GM23338 (cell line): ENCODE results near the gene SIGLEC12. TPM values are rescaled to one million over a fixed set of nuclear protein-coding genes. Genes with fewer than 3 reads are reported as not detected.

Experiments used
- ATAC-seq: fragments of 200-7000 bp; cut with Tn5 transposase; 3 replicates; pipeline ENCODE4 v1.9.1; 2020
- DNase-seq: peaks from one replicate; pipeline ENCODE4 v3.0.0-alpha.2; 2015; ENCODE audit warnings: low spot score
- H2AFZ ChIP-seq: fragments of 200-600 bp; sonication (generic); 2 replicates; pipeline ENCODE4 v1.8.0; 2016; ENCODE audit warnings: antibody characterized with exemption, mild to moderate bottlenecking, moderate library complexity
- H3F3A ChIP-seq: fragments of 200-600 bp; sonication (generic); replicated peaks from 2 replicates; pipeline ENCODE4 v1.8.0; 2017; ENCODE audit warnings: antibody characterized with exemption, mixed run types, low read depth
- H3K27ac ChIP-seq: fragments of 200-600 bp; sonication (generic); 2 replicates; pipeline ENCODE4 v1.6.1; 2016; ENCODE audit warnings: low read depth
- H3K27me3 ChIP-seq: fragments of 200-600 bp; sonication (generic); 2 replicates; pipeline ENCODE4 v1.8.0; 2016; ENCODE audit warnings: mild to moderate bottlenecking, mixed run types, moderate library complexity; ENCODE audit not compliant: insufficient read depth
- H3K36me3 ChIP-seq: fragments of 200-600 bp; sonication (generic); 2 replicates; pipeline ENCODE4 v1.8.0; 2016; ENCODE audit warnings: mild to moderate bottlenecking; ENCODE audit not compliant: insufficient read depth
- H3K4me1 ChIP-seq: fragments of 200-600 bp; sonication (generic); 2 replicates; pipeline ENCODE4 v1.8.0; 2016; ENCODE audit warnings: mild to moderate bottlenecking, moderate library complexity; ENCODE audit not compliant: insufficient read depth
- H3K4me2 ChIP-seq: fragments of 200-600 bp; sonication (generic); 2 replicates; pipeline ENCODE4 v1.7.1; 2017; ENCODE audit warnings: mixed run types
- H3K4me3 ChIP-seq: fragments of 200-600 bp; sonication (generic); 2 replicates; pipeline ENCODE4 v1.6.1; 2016; ENCODE audit warnings: mixed run types
- H3K79me2 ChIP-seq: fragments of 200-600 bp; sonication (generic); replicated peaks from 2 replicates; pipeline ENCODE4 v1.8.0; 2017; ENCODE audit warnings: mild to moderate bottlenecking; ENCODE audit not compliant: insufficient read depth
- H3K9me2 ChIP-seq: fragments of 200-600 bp; sonication (generic); 2 replicates; pipeline ENCODE4 v1.8.0; 2017; ENCODE audit not compliant: insufficient read depth
- H4K20me1 ChIP-seq: fragments of 200-600 bp; sonication (generic); replicated peaks from 2 replicates; pipeline ENCODE4 v1.8.0; 2017; ENCODE audit warnings: mild to moderate bottlenecking; ENCODE audit not compliant: insufficient read depth
- H3K27ac Mint-ChIP-seq: 2 replicates; pipeline ENCODE4 v1.8.0; 2020; ENCODE audit warnings: inconsistent platforms, mild to moderate bottlenecking, moderate library complexity, mixed read lengths
- H3K27me3 Mint-ChIP-seq: 3 replicates; pipeline ENCODE4 v1.8.0; 2022; ENCODE audit warnings: low read depth, mild to moderate bottlenecking, moderate library complexity, mixed read lengths, inconsistent platforms; ENCODE audit not compliant: insufficient read depth, poor library complexity
- H3K36me3 Mint-ChIP-seq: 3 replicates; pipeline ENCODE4 v1.8.0; 2021; ENCODE audit warnings: low read depth, mild to moderate bottlenecking, inconsistent platforms, moderate library complexity, mixed read lengths
- H3K4me1 Mint-ChIP-seq: 3 replicates; pipeline ENCODE4 v1.8.0; 2020; ENCODE audit warnings: mild to moderate bottlenecking, inconsistent platforms, mixed read lengths
- H3K4me3 Mint-ChIP-seq: 3 replicates; pipeline ENCODE4 v1.8.0; 2021; ENCODE audit warnings: moderate library complexity, mild to moderate bottlenecking, inconsistent platforms, mixed read lengths
- H3K9me3 Mint-ChIP-seq: 3 replicates; pipeline ENCODE4 v1.8.0; 2020; ENCODE audit warnings: moderate library complexity, mild to moderate bottlenecking, inconsistent platforms, mixed read lengths
- CREB1 ChIP-seq: fragments of 250-450 bp; sonication (Bioruptor Pico); IDR thresholded peaks from 2 replicates; pipeline ENCODE4 v1.5.0; 2020; ENCODE audit warnings: low read depth, mild to moderate bottlenecking, moderate library complexity
- CTCF ChIP-seq, 2 experiments: fragments of 200-600 bp in 1 of 2; sonication (generic) in 1 of 2; conservative IDR thresholded peaks; 2 replicates each; pipeline versions ENCODE4 v1.5.1 to v1.6.1; 2016 to 2017; ENCODE audit warnings: antibody characterized with exemption in 2 of 2, low read depth in 2 of 2, mild to moderate bottlenecking in 2 of 2, moderate library complexity in 1 of 2
- ETS1 ChIP-seq: IDR thresholded peaks from 2 replicates; pipeline ENCODE4 v1.6.1; 2016; ENCODE audit warnings: antibody characterized with exemption
- EZH2 ChIP-seq: fragments of 200-600 bp; sonication (generic); IDR thresholded peaks from one replicate; pipeline ENCODE4 v1.8.0; 2017; ENCODE audit warnings: antibody characterized with exemption, mild to moderate bottlenecking, low read depth; ENCODE audit not compliant: unreplicated experiment
- EZH2phosphoT487 ChIP-seq: fragments of 200-600 bp; sonication (generic); IDR thresholded peaks from one replicate; pipeline ENCODE4 v1.8.1; 2018; ENCODE audit warnings: antibody characterized with exemption; ENCODE audit not compliant: unreplicated experiment
- JUNB ChIP-seq: IDR thresholded peaks from one replicate; pipeline ENCODE4 v1.6.1; 2016; ENCODE audit warnings: antibody characterized with exemption; ENCODE audit not compliant: unreplicated experiment
- NANOG ChIP-seq: IDR thresholded peaks from 2 replicates; pipeline ENCODE4 v1.6.1; 2016; ENCODE audit warnings: antibody characterized with exemption, borderline replicate concordance
- POLR2AphosphoS5 ChIP-seq: IDR thresholded peaks from 2 replicates; pipeline ENCODE4 v1.6.1; 2016; ENCODE audit warnings: antibody characterized with exemption, low read depth
- REST ChIP-seq: IDR thresholded peaks from one replicate; pipeline ENCODE4 v1.6.1; 2018; ENCODE audit warnings: antibody characterized with exemption; ENCODE audit not compliant: unreplicated experiment
- STAT1 ChIP-seq: IDR thresholded peaks from one replicate; pipeline ENCODE4 v1.6.1; 2016; ENCODE audit warnings: antibody characterized with exemption; ENCODE audit not compliant: unreplicated experiment
- ZNF114 ChIP-seq: fragments of 250-450 bp; sonication (Bioruptor Pico); IDR thresholded peaks from 2 replicates; pipeline ENCODE4 v1.5.0; 2020; ENCODE audit warnings: mild to moderate bottlenecking, moderate library complexity
- ZNF331 ChIP-seq: fragments of 250-450 bp; sonication (Bioruptor Pico); IDR thresholded peaks from 2 replicates; pipeline ENCODE4 v1.5.0; 2020; ENCODE audit warnings: low read depth, mild to moderate bottlenecking, moderate library complexity
- polyA plus RNA-seq: library from polyadenylated mRNA; unstranded; fragments of >200 nt; fragmentation: Nextera tagmentation; extraction: Ambion mirVana; gene quantifications from 2 replicates; pipeline ENCODE4 v1.2.1, GENCODE V29; 2016
- total RNA-seq: library from RNA; depleted of rRNA; stranded (reverse); fragments of >200 nt; shearing (Covaris generic); gene quantifications from 2 replicates; pipeline ENCODE4 v1.2.3, GENCODE V29; 2014

The SIGLEC12 gene
- total and polyA plus RNA-seq, 2 experiments from 2014 or later = not detected

GRCh38 chr19:51461723-51462161, 39.9 kb downstream of the SIGLEC12 start (continued):
- no peak for TF ChIP-seq REST
- TF ChIP-seq JUNB = no peak
- no peak for TF ChIP-seq EZH2
- no peak for TF ChIP-seq NANOG
- no peak for TF ChIP-seq STAT1
- no peak for TF ChIP-seq EZH2phosphoT487

- Mint-ChIP-seq H3K4me1 (peaks cover 3% of the 10 kb centered on the region; the same call in 2 of the 3 replicates), H3K4me3 (peak overlapping the region; percentile 70), H3K9me3 (peaks cover 37% of the 10 kb centered on the region), H3K27me3 (peaks cover 15% of the 10 kb centered on the region), H3K36me3 (no peaks in the 10 kb centered on the region), H3K27ac (no peak overlapping the region)
- Histone ChIP-seq H3K4me1 (no peaks in the 10 kb centered on the region), H3K27ac (no peak overlapping the region), H3K4me3 (peak overlapping the region; percentile 49), H3K79me2 (no peaks in the 10 kb centered on the region), H3K9me2 (peaks cover 3% of the 10 kb centered on the region; the same call in 1 of the 2 replicates), H4K20me1 (no peaks in the 10 kb centered on the region), H3K36me3 (no peaks in the 10 kb centered on the region), H3F3A (no peaks in the 10 kb centered on the region), H3K4me2 (peak overlapping the region; percentile 73; the same call in 1 of the 2 replicates), H3K27me3 (peaks cover 11% of the 10 kb centered on the region), H2AFZ (peak overlapping the region; percentile 94)
- DNase-seq (peak; percentile 77), ATAC-seq (peak; percentile 73)
- TF ChIP-seq JUNB = no peak
- peak; percentile 97 for TF ChIP-seq ETS1
- peak; percentile 63 for TF ChIP-seq POLR2AphosphoS5
- TF ChIP-seq CTCF (conservative IDR thresholded peaks at IDR 0.05; ENCODE audit: low read depth in 2 of 2) = no peak
- TF ChIP-seq ZNF114 (CRISPR knock-in tag) = no peak
- no peak for TF ChIP-seq CREB1 (CRISPR knock-in tag)
- TF ChIP-seq NANOG = no peak
- TF ChIP-seq ZNF331 (CRISPR knock-in tag) = no peak
- no peak for TF ChIP-seq EZH2phosphoT487
- TF ChIP-seq STAT1 = no peak
- TF ChIP-seq EZH2 = no peak
Observed at GRCh38 chr19:51460164-51460992, 41.2 kb downstream of the SIGLEC12 start.
